AG04449 (cell line): ENCODE data around the gene CEND1.

ENCODE experiments used
- CTCF ChIA-PET: fragments of 350-600 bp; formaldehyde crosslinking; extraction: SDS; loops from one replicate; lab custom pipeline; 2021; ENCODE audit warnings: antibody characterized with exemption; lab: Yijun Ruan, JAX
- POLR2A ChIA-PET: fragments of 400-600, 350-600 bp; formaldehyde crosslinking; extraction: SDS; loops from one replicate; lab custom pipeline; 2020; ENCODE audit warnings: antibody characterized with exemption, inconsistent platforms; lab: Yijun Ruan, JAX
- DNase-seq: peaks from one replicate; pipeline ENCODE4 v3.0.0-alpha.2; 2010; ENCODE audit warnings: low read depth, low spot score
- H3K4me3 ChIP-seq: 2 replicates; pipeline ENCODE4 v1.5.1; 2011; ENCODE audit warnings: low read depth, mild to moderate bottlenecking, control low read depth, low read length
- CTCF ChIP-seq: IDR thresholded peaks from one replicate; pipeline ENCODE4 v1.5.1; 2011; ENCODE audit warnings: mild to moderate bottlenecking, moderate library complexity, low read length, control low read depth, inconsistent platforms; ENCODE audit not compliant: insufficient read depth; ENCODE audit errors: missing control alignments

CEND1 gene

GRCh38 chr11:799641-800316 is 9.9 kb upstream of the CEND1 start:
- no peak overlapping the region for H3K4me3 ChIP-seq
- no peak for DNase-seq
- POLR2A ChIA-PET = no interaction called here
- CTCF ChIA-PET = interaction anchor here (0.9 to 1.7 kb wide), 3 partner anchors 16 to 138 kb away, joined by 4 to 6 read pairs (median 4); no protein-coding TSS in a partner anchor
- TF ChIP-seq CTCF = no peak

GRCh38 chr11:798093-798713 is 8.3 kb upstream of the CEND1 start, which contains the start of gene SLC25A22:
Gene SLC25A22, minus strand, starts transcription at chr11:798281. Its CDS starts 3,275 bp downstream, at chr11:795006.
- peak within 1 kb of the TSS; percentile 81 for H3K4me3 ChIP-seq
- ChIA-PET CTCF (interaction anchor here (0.7 to 1.7 kb wide), 10 partner anchors 8 to 136 kb away, joined by 3 to 6 read pairs (median 3); partner anchors contain the start of gene GATD1), POLR2A (interaction anchor here (1.3 kb wide), 1 partner anchor 21 kb away, joined by 6 read pairs; the partner anchor contains the start of gene PNPLA2)
- no peak for DNase-seq
- peak; percentile 81 for TF ChIP-seq CTCF

- H3K4me3 ChIP-seq = peak overlapping the region; percentile 81
- POLR2A ChIA-PET = interaction anchor here (1.1 to 1.4 kb wide), 4 partner anchors 12 to 71 kb away, joined by 3 to 7 read pairs (median 5); partner anchors contain the start of genes PNPLA2 and RPLP2
- no peak for TF ChIP-seq CTCF
- CTCF ChIA-PET = interaction anchor here (0.9 to 1.5 kb wide), 4 partner anchors 8 to 19 kb away, joined by 3 to 4 read pairs (median 3); no protein-coding TSS in a partner anchor
- DNase-seq = peak; percentile 51
Measured at GRCh38 chr11:797296-798092, 7.6 kb upstream of the CEND1 start.

- peak overlapping the region; percentile 81 for H3K4me3 ChIP-seq
- CTCF ChIA-PET = interaction anchor here (0.9 to 1.5 kb wide), 6 partner anchors 9 to 35 kb away, joined by 3 to 6 read pairs (median 3); no protein-coding TSS in a partner anchor
- DNase-seq = no peak
- TF ChIP-seq CTCF = no peak
- POLR2A ChIA-PET = interaction anchor here (1.1 to 2.8 kb wide), 9 partner anchors 7 to 71 kb away, joined by 3 to 11 read pairs (median 6); partner anchors contain the start of genes GATD1, PNPLA2 and RPLP2
Measured at GRCh38 chr11:796565-797295, 6.8 kb upstream of the CEND1 start.

GRCh38 chr11:795634-796564 is 6.0 kb upstream of the CEND1 start:
- no peak for DNase-seq

More at GRCh38 chr11:795634-796564, 6.0 kb upstream of the CEND1 start:
- H3K4me3 ChIP-seq = peak overlapping the region; percentile 81
- ChIA-PET CTCF (interaction anchor here (1.1 to 1.4 kb wide), 2 partner anchors 12 to 34 kb away, joined by 3 to 6 read pairs; no protein-coding TSS in a partner anchor), POLR2A (interaction anchor here (1.2 to 2.8 kb wide), 7 partner anchors 8 to 48 kb away, joined by 4 to 11 read pairs (median 6); partner anchors contain the start of genes GATD1, PNPLA2 and RPLP2)
- TF ChIP-seq CTCF = no peak
